KMS-11 (cell line): ENCODE data around the gene DCUN1D3.

Source experiments
- H2AFZ ChIP-seq: fragments of 200-600 bp; sonication (generic); 2 replicates; pipeline ENCODE4 v1.6.1; 2016; ENCODE audit warnings: antibody characterized with exemption, mixed run types, low read depth
- H3K27ac ChIP-seq: fragments of 200-600 bp; sonication (generic); 2 replicates; pipeline ENCODE4 v1.6.1; 2016; ENCODE audit warnings: mild to moderate bottlenecking, mixed run types
- H3K27me3 ChIP-seq: fragments of 200-600 bp; sonication (generic); 2 replicates; pipeline ENCODE4 v1.6.1; 2017; ENCODE audit warnings: mild to moderate bottlenecking, low read depth, mixed run types, moderate library complexity; ENCODE audit not compliant: insufficient read depth
- H3K36me3 ChIP-seq: fragments of 200-600 bp; sonication (generic); 2 replicates; pipeline ENCODE4 v1.6.1; 2017; ENCODE audit warnings: mild to moderate bottlenecking, mixed run types; ENCODE audit not compliant: insufficient read depth
- H3K4me1 ChIP-seq: fragments of 200-600 bp; sonication (generic); 2 replicates; pipeline ENCODE4 v1.6.1; 2016; ENCODE audit warnings: mild to moderate bottlenecking, low read depth, mixed run types; ENCODE audit not compliant: poor library complexity, severe bottlenecking
- H3K4me2 ChIP-seq: fragments of 200-600 bp; sonication (generic); 2 replicates; pipeline ENCODE4 v1.7.0; 2016; ENCODE audit warnings: mild to moderate bottlenecking, mixed run types
- H3K4me3 ChIP-seq: fragments of 200-600 bp; sonication (generic); IDR thresholded peaks from 2 replicates; pipeline ENCODE4 v1.6.1; 2017; ENCODE audit warnings: low read depth, low read length, mixed read lengths; ENCODE audit not compliant: insufficient read depth
- H3K79me2 ChIP-seq: fragments of 200-600 bp; sonication (generic); 2 replicates; pipeline ENCODE4 v1.6.1; 2016; ENCODE audit warnings: low read depth, mixed run types; ENCODE audit not compliant: insufficient read depth
- H3K9ac ChIP-seq: fragments of 200-600 bp; sonication (generic); 2 replicates; pipeline ENCODE4 v1.6.1; 2016; ENCODE audit warnings: mild to moderate bottlenecking, mixed run types
- H4K20me1 ChIP-seq: fragments of 200-600 bp; sonication (generic); 2 replicates; pipeline ENCODE4 v1.6.1; 2016; ENCODE audit warnings: mild to moderate bottlenecking, mixed run types; ENCODE audit not compliant: insufficient read depth
- TF ChIP-seq, protein P1 (sequence below): fragments of 200-600 bp; sonication (generic); conservative IDR thresholded peaks from 2 replicates; pipeline ENCODE4 v1.6.1; 2017; ENCODE audit warnings: low read depth, mild to moderate bottlenecking, antibody characterized with exemption, low read length, moderate library complexity, mixed read lengths

DCUN1D3 gene

GRCh38 chr16:20851601-20852000, 48.6 kb downstream of the DCUN1D3 start:
- Histone ChIP-seq H3K4me2 (no peak overlapping the region), H2AFZ (no peak overlapping the region), H3K4me3 (no peak overlapping the region), H3K36me3 (no peaks in the 10 kb centered on the region), H3K27me3 (no peaks in the 10 kb centered on the region), H3K27ac (no peak overlapping the region), H3K4me1 (no peaks in the 10 kb centered on the region), H3K79me2 (no peaks in the 10 kb centered on the region), H4K20me1 (no peaks in the 10 kb centered on the region), H3K9ac (no peak overlapping the region)
- TF ChIP-seq, protein P1, sequence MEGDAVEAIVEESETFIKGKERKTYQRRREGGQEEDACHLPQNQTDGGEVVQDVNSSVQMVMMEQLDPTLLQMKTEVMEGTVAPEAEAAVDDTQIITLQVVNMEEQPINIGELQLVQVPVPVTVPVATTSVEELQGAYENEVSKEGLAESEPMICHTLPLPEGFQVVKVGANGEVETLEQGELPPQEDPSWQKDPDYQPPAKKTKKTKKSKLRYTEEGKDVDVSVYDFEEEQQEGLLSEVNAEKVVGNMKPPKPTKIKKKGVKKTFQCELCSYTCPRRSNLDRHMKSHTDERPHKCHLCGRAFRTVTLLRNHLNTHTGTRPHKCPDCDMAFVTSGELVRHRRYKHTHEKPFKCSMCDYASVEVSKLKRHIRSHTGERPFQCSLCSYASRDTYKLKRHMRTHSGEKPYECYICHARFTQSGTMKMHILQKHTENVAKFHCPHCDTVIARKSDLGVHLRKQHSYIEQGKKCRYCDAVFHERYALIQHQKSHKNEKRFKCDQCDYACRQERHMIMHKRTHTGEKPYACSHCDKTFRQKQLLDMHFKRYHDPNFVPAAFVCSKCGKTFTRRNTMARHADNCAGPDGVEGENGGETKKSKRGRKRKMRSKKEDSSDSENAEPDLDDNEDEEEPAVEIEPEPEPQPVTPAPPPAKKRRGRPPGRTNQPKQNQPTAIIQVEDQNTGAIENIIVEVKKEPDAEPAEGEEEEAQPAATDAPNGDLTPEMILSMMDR: no peak

DNA sequence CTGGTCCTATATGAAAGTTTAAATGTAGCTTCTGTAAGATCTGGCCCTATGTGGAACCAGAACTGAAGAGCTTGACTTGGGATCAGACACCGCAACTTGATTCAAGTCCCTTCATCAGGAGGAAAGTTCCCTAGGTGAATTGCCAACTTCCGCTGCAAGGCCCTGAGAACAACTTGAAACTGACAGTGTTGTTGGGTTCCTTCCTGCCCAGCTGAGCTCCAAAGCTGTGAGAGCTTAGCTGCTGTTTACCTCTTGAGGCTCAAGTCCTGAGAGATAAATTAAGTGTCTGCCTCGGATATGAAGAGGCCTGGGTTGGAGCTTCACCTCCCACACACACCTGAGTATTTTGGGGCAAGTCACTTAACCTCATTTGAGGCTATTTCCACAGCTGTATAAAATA, 49.2 kb downstream of the DCUN1D3 start:
- Histone ChIP-seq H2AFZ (no peak overlapping the region), H3K79me2 (no peaks in the 10 kb centered on the region), H4K20me1 (no peaks in the 10 kb centered on the region), H3K27ac (no peak overlapping the region), H3K36me3 (no peaks in the 10 kb centered on the region), H3K4me1 (no peaks in the 10 kb centered on the region), H3K27me3 (no peaks in the 10 kb centered on the region), H3K4me2 (no peak overlapping the region), H3K9ac (no peak overlapping the region), H3K4me3 (no peak overlapping the region)
- TF ChIP-seq, protein P1: no peak

- Histone ChIP-seq H4K20me1 (no peaks in the 10 kb centered on the region), H3K4me3 (no peak overlapping the region), H2AFZ (no peak overlapping the region), H3K4me2 (no peak overlapping the region), H3K36me3 (no peaks in the 10 kb centered on the region), H3K9ac (no peak overlapping the region), H3K27me3 (no peaks in the 10 kb centered on the region), H3K79me2 (no peaks in the 10 kb centered on the region), H3K4me1 (peaks cover under 1% of the 10 kb centered on the region), H3K27ac (no peak overlapping the region)
- TF ChIP-seq, protein P1: peak; percentile 97
Measured at GRCh38 chr16:20849589-20850390, 50.4 kb downstream of the DCUN1D3 start.

- H3K27me3 ChIP-seq: no peaks in the 10 kb centered on the region
- H3K4me1 ChIP-seq: peaks cover 19% of the 10 kb centered on the region
- no peak overlapping the region for H3K4me2 ChIP-seq
- no peak overlapping the region for H3K27ac ChIP-seq
- no peak overlapping the region for H2AFZ ChIP-seq
- no peaks in the 10 kb centered on the region for H3K79me2 ChIP-seq
- no peaks in the 10 kb centered on the region for H3K36me3 ChIP-seq
- no peak overlapping the region for H3K4me3 ChIP-seq
- TF ChIP-seq, protein P1: no peak
- H4K20me1 ChIP-seq: no peaks in the 10 kb centered on the region
- no peak overlapping the region for H3K9ac ChIP-seq
Measured at GRCh38 chr16:20847550-20847949, 52.6 kb downstream of the DCUN1D3 start.
